GM23338 (cell line): ENCODE measurements around the gene IPP. TPM values are rescaled to one million over a fixed set of nuclear protein-coding genes. Genes with fewer than 3 reads are reported as not detected.
A peak's percentile ranks its signal among the peaks of the same experiment; 100 is the strongest.
"Not testable (repeated sequence)": the region's sequence is repeated elsewhere in the genome, so short reads cannot be mapped to it uniquely, and the experiment has no call there.

Experiments
- ATAC-seq: fragments of 200-7000 bp; cut with Tn5 transposase; 3 replicates; pipeline ENCODE4 v1.9.1; 2020
- DNase-seq: peaks from one replicate; pipeline ENCODE4 v3.0.0-alpha.2; 2015; ENCODE audit warnings: low spot score
- H2AFZ ChIP-seq: fragments of 200-600 bp; sonication (generic); 2 replicates; pipeline ENCODE4 v1.8.0; 2016; ENCODE audit warnings: antibody characterized with exemption, mild to moderate bottlenecking, moderate library complexity
- H3F3A ChIP-seq: fragments of 200-600 bp; sonication (generic); replicated peaks from 2 replicates; pipeline ENCODE4 v1.8.0; 2017; ENCODE audit warnings: antibody characterized with exemption, mixed run types, low read depth
- H3K27ac ChIP-seq: fragments of 200-600 bp; sonication (generic); 2 replicates; pipeline ENCODE4 v1.6.1; 2016; ENCODE audit warnings: low read depth
- H3K27me3 ChIP-seq: fragments of 200-600 bp; sonication (generic); 2 replicates; pipeline ENCODE4 v1.8.0; 2016; ENCODE audit warnings: mild to moderate bottlenecking, mixed run types, moderate library complexity; ENCODE audit not compliant: insufficient read depth
- H3K36me3 ChIP-seq: fragments of 200-600 bp; sonication (generic); 2 replicates; pipeline ENCODE4 v1.8.0; 2016; ENCODE audit warnings: mild to moderate bottlenecking; ENCODE audit not compliant: insufficient read depth
- H3K4me1 ChIP-seq: fragments of 200-600 bp; sonication (generic); 2 replicates; pipeline ENCODE4 v1.8.0; 2016; ENCODE audit warnings: mild to moderate bottlenecking, moderate library complexity; ENCODE audit not compliant: insufficient read depth
- H3K4me2 ChIP-seq: fragments of 200-600 bp; sonication (generic); 2 replicates; pipeline ENCODE4 v1.7.1; 2017; ENCODE audit warnings: mixed run types
- H3K4me3 ChIP-seq: fragments of 200-600 bp; sonication (generic); 2 replicates; pipeline ENCODE4 v1.6.1; 2016; ENCODE audit warnings: mixed run types
- H3K79me2 ChIP-seq: fragments of 200-600 bp; sonication (generic); replicated peaks from 2 replicates; pipeline ENCODE4 v1.8.0; 2017; ENCODE audit warnings: mild to moderate bottlenecking; ENCODE audit not compliant: insufficient read depth
- H3K9me2 ChIP-seq: fragments of 200-600 bp; sonication (generic); 2 replicates; pipeline ENCODE4 v1.8.0; 2017; ENCODE audit not compliant: insufficient read depth
- H4K20me1 ChIP-seq: fragments of 200-600 bp; sonication (generic); replicated peaks from 2 replicates; pipeline ENCODE4 v1.8.0; 2017; ENCODE audit warnings: mild to moderate bottlenecking; ENCODE audit not compliant: insufficient read depth
- H3K27ac Mint-ChIP-seq: 2 replicates; pipeline ENCODE4 v1.8.0; 2020; ENCODE audit warnings: inconsistent platforms, mild to moderate bottlenecking, moderate library complexity, mixed read lengths
- H3K27me3 Mint-ChIP-seq: 3 replicates; pipeline ENCODE4 v1.8.0; 2022; ENCODE audit warnings: low read depth, mild to moderate bottlenecking, moderate library complexity, mixed read lengths, inconsistent platforms; ENCODE audit not compliant: insufficient read depth, poor library complexity
- H3K36me3 Mint-ChIP-seq: 3 replicates; pipeline ENCODE4 v1.8.0; 2021; ENCODE audit warnings: low read depth, mild to moderate bottlenecking, inconsistent platforms, moderate library complexity, mixed read lengths
- H3K4me1 Mint-ChIP-seq: 3 replicates; pipeline ENCODE4 v1.8.0; 2020; ENCODE audit warnings: mild to moderate bottlenecking, inconsistent platforms, mixed read lengths
- H3K4me3 Mint-ChIP-seq: 3 replicates; pipeline ENCODE4 v1.8.0; 2021; ENCODE audit warnings: moderate library complexity, mild to moderate bottlenecking, inconsistent platforms, mixed read lengths
- H3K9me3 Mint-ChIP-seq: 3 replicates; pipeline ENCODE4 v1.8.0; 2020; ENCODE audit warnings: moderate library complexity, mild to moderate bottlenecking, inconsistent platforms, mixed read lengths
- EZH2 ChIP-seq: fragments of 200-600 bp; sonication (generic); IDR thresholded peaks from one replicate; pipeline ENCODE4 v1.8.0; 2017; ENCODE audit warnings: antibody characterized with exemption, mild to moderate bottlenecking, low read depth; ENCODE audit not compliant: unreplicated experiment
- EZH2phosphoT487 ChIP-seq: fragments of 200-600 bp; sonication (generic); IDR thresholded peaks from one replicate; pipeline ENCODE4 v1.8.1; 2018; ENCODE audit warnings: antibody characterized with exemption; ENCODE audit not compliant: unreplicated experiment
- ZNF114 ChIP-seq: fragments of 250-450 bp; sonication (Bioruptor Pico); IDR thresholded peaks from 2 replicates; pipeline ENCODE4 v1.5.0; 2020; ENCODE audit warnings: mild to moderate bottlenecking, moderate library complexity
- polyA plus RNA-seq: library from polyadenylated mRNA; unstranded; fragments of >200 nt; fragmentation: Nextera tagmentation; extraction: Ambion mirVana; gene quantifications from 2 replicates; pipeline ENCODE4 v1.2.1, GENCODE V29; 2016
- total RNA-seq: library from RNA; depleted of rRNA; stranded (reverse); fragments of >200 nt; shearing (Covaris generic); gene quantifications from 2 replicates; pipeline ENCODE4 v1.2.3, GENCODE V29; 2014
- TF ChIP-seq, protein P1 (sequence below), 2 experiments: fragments of 200-600 bp in 1 of 2; sonication (generic) in 1 of 2; conservative IDR thresholded peaks; 2 replicates each; pipeline versions ENCODE4 v1.5.1 to v1.6.1; 2016 to 2017; ENCODE audit warnings: antibody characterized with exemption in 2 of 2, low read depth in 2 of 2, mild to moderate bottlenecking in 2 of 2, moderate library complexity in 1 of 2
- TF ChIP-seq, protein P2 (sequence below): fragments of 250-450 bp; sonication (Bioruptor Pico); IDR thresholded peaks from 2 replicates; pipeline ENCODE4 v1.5.0; 2020; ENCODE audit warnings: mild to moderate bottlenecking, moderate library complexity
- TF ChIP-seq, protein P3 (sequence below): IDR thresholded peaks from 2 replicates; pipeline ENCODE4 v1.6.1; 2016; ENCODE audit warnings: antibody characterized with exemption

Gene IPP
- total and polyA plus RNA-seq, 2 experiments from 2014 or later = 1.8 to 2.8 TPM

DNA sequence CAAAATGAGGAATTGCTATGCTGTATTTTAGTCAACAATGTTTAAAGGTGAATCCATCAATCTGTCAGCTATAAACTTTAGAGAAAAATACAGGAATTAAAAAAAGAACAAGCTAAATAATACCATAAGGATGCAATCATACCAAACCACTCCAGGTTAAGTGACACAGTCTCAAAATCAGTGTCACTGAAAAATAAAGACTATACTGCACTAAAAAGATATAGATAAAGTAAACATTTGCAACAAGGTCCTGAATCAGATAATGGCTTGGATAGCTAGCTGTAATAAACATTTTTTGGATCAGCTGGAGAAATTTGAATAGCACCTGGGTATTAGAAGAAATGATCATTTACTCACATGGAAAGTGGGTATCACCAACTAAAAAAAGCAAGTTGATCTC, 72.0 kb downstream of the IPP start:
- Histone ChIP-seq H3K4me3 (no peak overlapping the region; the same call in 1 of the 2 replicates), H4K20me1 (peaks cover 63% of the 10 kb centered on the region)

DNA sequence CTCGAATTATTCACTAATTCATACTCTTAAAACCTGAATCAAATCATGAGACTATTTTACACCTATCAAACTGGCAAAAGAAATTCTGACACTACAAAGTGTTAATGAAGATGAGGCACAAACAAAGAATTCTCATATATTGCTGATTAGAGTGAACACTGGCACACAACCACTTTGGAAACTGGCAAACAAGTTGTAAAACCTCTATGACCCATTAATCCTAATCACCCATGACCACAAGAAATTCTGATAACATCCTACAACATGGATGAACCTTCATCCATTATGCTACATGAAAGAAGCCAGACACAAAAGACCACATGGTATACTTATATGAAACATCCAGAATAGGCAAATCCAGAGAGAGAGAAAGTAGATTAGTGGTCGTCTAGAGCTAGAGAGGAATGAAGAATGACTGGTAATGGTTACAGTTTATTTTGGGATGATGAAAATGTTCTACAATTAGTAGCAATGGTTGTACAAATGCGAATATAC, 72.7 kb downstream of the IPP start:
- peak overlapping the region; percentile 17; the same call in 1 of the 2 replicates for H3K27ac Mint-ChIP-seq
- Histone ChIP-seq H3F3A (no peaks in the 10 kb centered on the region), H3K27me3 (no peaks in the 10 kb centered on the region), H4K20me1 (peaks cover 68% of the 10 kb centered on the region), H3K27ac (no peak overlapping the region), H3K4me1 (peaks cover 52% of the 10 kb centered on the region), H3K79me2 (peaks cover 100% of the 10 kb centered on the region), H3K4me2 (peak overlapping the region; percentile 40), H3K4me3 (no peak overlapping the region), H2AFZ (no peak overlapping the region), H3K36me3 (no peaks in the 10 kb centered on the region), H3K9me2 (no peaks in the 10 kb centered on the region)
- peaks cover 12% of the 10 kb centered on the region; the same call in 1 of the 3 replicates for H3K36me3 Mint-ChIP-seq
- peaks cover 56% of the 10 kb centered on the region for H3K4me1 Mint-ChIP-seq
- TF ChIP-seq, protein P1, sequence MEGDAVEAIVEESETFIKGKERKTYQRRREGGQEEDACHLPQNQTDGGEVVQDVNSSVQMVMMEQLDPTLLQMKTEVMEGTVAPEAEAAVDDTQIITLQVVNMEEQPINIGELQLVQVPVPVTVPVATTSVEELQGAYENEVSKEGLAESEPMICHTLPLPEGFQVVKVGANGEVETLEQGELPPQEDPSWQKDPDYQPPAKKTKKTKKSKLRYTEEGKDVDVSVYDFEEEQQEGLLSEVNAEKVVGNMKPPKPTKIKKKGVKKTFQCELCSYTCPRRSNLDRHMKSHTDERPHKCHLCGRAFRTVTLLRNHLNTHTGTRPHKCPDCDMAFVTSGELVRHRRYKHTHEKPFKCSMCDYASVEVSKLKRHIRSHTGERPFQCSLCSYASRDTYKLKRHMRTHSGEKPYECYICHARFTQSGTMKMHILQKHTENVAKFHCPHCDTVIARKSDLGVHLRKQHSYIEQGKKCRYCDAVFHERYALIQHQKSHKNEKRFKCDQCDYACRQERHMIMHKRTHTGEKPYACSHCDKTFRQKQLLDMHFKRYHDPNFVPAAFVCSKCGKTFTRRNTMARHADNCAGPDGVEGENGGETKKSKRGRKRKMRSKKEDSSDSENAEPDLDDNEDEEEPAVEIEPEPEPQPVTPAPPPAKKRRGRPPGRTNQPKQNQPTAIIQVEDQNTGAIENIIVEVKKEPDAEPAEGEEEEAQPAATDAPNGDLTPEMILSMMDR (conservative IDR thresholded peaks at IDR 0.05; ENCODE audit: low read depth in 2 of 2) = no peak
- TF ChIP-seq EZH2 (no peak), EZH2phosphoT487 (no peak), ZNF114 (CRISPR knock-in tag) (no peak)
- TF ChIP-seq, protein P2, sequence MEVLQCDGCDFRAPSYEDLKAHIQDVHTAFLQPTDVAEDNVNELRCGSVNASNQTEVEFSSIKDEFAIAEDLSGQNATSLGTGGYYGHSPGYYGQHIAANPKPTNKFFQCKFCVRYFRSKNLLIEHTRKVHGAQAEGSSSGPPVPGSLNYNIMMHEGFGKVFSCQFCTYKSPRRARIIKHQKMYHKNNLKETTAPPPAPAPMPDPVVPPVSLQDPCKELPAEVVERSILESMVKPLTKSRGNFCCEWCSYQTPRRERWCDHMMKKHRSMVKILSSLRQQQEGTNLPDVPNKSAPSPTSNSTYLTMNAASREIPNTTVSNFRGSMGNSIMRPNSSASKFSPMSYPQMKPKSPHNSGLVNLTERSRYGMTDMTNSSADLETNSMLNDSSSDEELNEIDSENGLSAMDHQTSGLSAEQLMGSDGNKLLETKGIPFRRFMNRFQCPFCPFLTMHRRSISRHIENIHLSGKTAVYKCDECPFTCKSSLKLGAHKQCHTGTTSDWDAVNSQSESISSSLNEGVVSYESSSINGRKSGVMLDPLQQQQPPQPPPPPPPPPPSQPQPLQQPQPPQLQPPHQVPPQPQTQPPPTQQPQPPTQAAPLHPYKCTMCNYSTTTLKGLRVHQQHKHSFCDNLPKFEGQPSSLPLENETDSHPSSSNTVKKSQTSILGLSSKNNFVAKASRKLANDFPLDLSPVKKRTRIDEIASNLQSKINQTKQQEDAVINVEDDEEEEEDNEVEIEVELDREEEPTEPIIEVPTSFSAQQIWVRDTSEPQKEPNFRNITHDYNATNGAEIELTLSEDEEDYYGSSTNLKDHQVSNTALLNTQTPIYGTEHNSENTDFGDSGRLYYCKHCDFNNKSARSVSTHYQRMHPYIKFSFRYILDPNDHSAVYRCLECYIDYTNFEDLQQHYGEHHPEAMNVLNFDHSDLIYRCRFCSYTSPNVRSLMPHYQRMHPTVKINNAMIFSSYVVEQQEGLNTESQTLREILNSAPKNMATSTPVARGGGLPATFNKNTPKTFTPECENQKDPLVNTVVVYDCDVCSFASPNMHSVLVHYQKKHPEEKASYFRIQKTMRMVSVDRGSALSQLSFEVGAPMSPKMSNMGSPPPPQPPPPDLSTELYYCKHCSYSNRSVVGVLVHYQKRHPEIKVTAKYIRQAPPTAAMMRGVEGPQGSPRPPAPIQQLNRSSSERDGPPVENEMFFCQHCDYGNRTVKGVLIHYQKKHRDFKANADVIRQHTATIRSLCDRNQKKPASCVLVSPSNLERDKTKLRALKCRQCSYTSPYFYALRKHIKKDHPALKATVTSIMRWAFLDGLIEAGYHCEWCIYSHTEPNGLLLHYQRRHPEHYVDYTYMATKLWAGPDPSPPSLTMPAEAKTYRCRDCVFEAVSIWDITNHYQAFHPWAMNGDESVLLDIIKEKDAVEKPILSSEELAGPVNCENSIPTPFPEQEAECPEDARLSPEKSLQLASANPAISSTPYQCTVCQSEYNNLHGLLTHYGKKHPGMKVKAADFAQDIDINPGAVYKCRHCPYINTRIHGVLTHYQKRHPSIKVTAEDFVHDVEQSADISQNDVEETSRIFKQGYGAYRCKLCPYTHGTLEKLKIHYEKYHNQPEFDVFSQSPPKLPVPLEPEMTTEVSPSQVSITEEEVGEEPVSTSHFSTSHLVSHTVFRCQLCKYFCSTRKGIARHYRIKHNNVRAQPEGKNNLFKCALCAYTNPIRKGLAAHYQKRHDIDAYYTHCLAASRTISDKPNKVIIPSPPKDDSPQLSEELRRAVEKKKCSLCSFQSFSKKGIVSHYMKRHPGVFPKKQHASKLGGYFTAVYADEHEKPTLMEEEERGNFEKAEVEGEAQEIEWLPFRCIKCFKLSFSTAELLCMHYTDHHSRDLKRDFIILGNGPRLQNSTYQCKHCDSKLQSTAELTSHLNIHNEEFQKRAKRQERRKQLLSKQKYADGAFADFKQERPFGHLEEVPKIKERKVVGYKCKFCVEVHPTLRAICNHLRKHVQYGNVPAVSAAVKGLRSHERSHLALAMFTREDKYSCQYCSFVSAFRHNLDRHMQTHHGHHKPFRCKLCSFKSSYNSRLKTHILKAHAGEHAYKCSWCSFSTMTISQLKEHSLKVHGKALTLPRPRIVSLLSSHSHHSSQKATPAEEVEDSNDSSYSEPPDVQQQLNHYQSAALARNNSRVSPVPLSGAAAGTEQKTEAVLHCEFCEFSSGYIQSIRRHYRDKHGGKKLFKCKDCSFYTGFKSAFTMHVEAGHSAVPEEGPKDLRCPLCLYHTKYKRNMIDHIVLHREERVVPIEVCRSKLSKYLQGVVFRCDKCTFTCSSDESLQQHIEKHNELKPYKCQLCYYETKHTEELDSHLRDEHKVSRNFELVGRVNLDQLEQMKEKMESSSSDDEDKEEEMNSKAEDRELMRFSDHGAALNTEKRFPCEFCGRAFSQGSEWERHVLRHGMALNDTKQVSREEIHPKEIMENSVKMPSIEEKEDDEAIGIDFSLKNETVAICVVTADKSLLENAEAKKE (CRISPR knock-in tag) = no peak
- H3K4me3 Mint-ChIP-seq = peak overlapping the region; percentile 16; the same call in 2 of the 3 replicates
- no peak for ATAC-seq
- DNase-seq = no peak
- H3K9me3 Mint-ChIP-seq = no peaks in the 10 kb centered on the region
- peaks cover 6% of the 10 kb centered on the region for H3K27me3 Mint-ChIP-seq

More for the DNA sequence above, 72.0 kb downstream of the IPP start:
- Histone ChIP-seq H3K27me3 (no peaks in the 10 kb centered on the region), H3K79me2 (peaks cover 100% of the 10 kb centered on the region), H3K4me1 (peaks cover 52% of the 10 kb centered on the region), H3K9me2 (no peaks in the 10 kb centered on the region), H3F3A (no peaks in the 10 kb centered on the region), H2AFZ (no peak overlapping the region), H3K36me3 (no peaks in the 10 kb centered on the region), H3K4me2 (peak overlapping the region; percentile 40), H3K27ac (no peak overlapping the region)
- TF ChIP-seq, protein P3, sequence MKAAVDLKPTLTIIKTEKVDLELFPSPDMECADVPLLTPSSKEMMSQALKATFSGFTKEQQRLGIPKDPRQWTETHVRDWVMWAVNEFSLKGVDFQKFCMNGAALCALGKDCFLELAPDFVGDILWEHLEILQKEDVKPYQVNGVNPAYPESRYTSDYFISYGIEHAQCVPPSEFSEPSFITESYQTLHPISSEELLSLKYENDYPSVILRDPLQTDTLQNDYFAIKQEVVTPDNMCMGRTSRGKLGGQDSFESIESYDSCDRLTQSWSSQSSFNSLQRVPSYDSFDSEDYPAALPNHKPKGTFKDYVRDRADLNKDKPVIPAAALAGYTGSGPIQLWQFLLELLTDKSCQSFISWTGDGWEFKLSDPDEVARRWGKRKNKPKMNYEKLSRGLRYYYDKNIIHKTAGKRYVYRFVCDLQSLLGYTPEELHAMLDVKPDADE = no peak
- H3K4me3 Mint-ChIP-seq = peak overlapping the region; percentile 49; the same call in 1 of the 3 replicates
- H3K4me1 Mint-ChIP-seq = peaks cover 58% of the 10 kb centered on the region
- H3K27me3 Mint-ChIP-seq = peaks cover 5% of the 10 kb centered on the region
- DNase-seq (no peak), ATAC-seq (no peak)
- H3K36me3 Mint-ChIP-seq = peaks cover 5% of the 10 kb centered on the region; the same call in 1 of the 3 replicates
- no peaks in the 10 kb centered on the region for H3K9me3 Mint-ChIP-seq
- H3K27ac Mint-ChIP-seq = no peak overlapping the region

DNA sequence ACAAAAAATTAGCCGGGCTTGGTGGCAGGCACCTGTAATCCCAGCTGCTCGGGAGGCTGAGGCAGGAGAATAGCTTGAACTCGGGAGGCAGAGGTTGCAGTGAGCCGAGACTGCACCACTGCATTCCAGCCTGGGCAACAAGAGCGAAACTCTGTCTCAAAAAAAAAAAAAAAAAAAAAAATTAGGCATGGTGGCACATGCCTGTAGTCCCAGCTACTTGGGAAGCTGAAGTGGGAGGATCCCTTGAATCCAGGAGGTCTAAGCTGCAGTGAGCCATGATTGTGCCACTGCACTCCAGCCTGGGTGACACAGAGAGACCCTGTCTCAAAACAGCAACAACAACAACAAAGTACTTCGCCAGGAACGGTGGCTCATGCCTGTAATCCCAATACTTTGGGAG, 73.9 kb downstream of the IPP start:
- DNase-seq = not testable (repeated sequence)
- peak overlapping the region; percentile 60; the same call in 1 of the 2 replicates for H3K27ac Mint-ChIP-seq
- peaks cover 100% of the 10 kb centered on the region for H3K79me2 ChIP-seq

More for the DNA sequence above, 73.9 kb downstream of the IPP start:
- Mint-ChIP-seq H3K36me3 (peaks cover 12% of the 10 kb centered on the region; the same call in 1 of the 3 replicates), H3K4me1 (peaks cover 44% of the 10 kb centered on the region)
- H3K4me2 ChIP-seq, H3K27me3 Mint-ChIP-seq, H3F3A ChIP-seq, H3K4me3 Mint-ChIP-seq, H3K27ac ChIP-seq, H3K9me3 Mint-ChIP-seq, H3K36me3 ChIP-seq, H3K4me3 ChIP-seq, H3K27me3 ChIP-seq, ATAC-seq, H2AFZ ChIP-seq, H3K9me2 ChIP-seq: not testable (repeated sequence)
- Histone ChIP-seq H3K4me1 (peaks cover 44% of the 10 kb centered on the region), H4K20me1 (peaks cover 69% of the 10 kb centered on the region)
